Suppressor macrophage treated with lipopolysaccharide for 1 hour (primary cell): ENCODE results near the gene FADS6.
"Not testable (repeated sequence)": the region's sequence is repeated elsewhere in the genome, so short reads cannot be mapped to it uniquely, and the experiment has no call there.

ENCODE experiments used
- DNase-seq, 3 donors: peaks; one replicate each; pipeline ENCODE4 v3.0.0-alpha.2; 2020 to 2022

FADS6 gene

DNA sequence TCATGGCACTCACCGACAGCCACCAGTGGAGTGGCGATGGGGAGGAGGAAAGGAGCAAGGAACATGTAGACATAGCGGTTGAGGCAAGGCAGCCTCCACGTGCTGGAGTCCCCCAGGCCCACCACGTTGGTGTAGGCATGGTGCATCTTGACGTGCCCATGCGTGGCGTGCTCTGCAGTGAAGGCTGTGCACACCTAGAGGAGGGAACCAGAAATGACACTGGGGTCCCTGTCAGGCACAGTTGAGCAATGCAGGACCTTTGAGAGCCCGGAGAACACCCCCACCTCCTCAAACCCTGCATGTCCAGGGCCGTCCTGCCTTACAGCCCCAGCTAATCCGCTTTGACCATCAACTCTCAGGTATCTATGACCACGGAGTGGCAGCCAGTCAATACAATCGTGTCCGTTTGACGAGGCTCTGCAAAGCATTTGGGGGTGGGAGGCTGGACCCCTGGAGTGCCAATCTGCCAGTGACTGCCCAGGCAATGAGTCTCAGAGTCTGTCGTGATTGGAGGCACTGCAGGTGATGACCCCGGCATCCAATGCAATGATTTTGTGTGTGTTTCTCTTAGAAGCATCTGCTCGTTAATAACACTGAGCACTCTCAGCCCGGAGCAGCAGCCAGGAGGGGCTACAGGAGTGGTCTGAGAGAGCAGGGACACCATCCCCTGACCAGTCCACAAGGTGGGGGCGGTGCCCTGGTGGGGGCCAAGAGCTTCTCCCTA, 10.8 kb downstream of the FADS6 start:
- no peak for DNase-seq

DNA sequence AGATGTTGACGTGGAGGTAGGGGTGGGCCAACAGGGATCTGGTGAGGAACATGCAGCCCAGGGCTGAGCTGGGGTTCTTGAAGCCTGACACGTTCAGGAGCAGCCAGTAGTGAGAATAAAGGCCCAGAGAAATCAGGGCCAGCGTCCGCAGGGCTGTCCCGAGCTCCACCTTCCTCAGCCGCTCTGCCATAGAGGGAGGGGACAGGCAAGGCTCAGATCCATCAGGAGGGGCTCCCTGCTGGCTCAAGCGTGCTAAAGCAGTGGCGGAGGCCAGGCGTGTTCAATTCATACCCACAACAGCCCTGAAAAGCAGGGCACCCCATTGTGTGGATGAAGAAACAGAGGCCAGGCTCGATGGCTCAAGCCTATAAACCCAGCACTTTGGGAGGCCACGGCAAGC, 12.4 kb downstream of the FADS6 start:
- no peak for DNase-seq

DNA sequence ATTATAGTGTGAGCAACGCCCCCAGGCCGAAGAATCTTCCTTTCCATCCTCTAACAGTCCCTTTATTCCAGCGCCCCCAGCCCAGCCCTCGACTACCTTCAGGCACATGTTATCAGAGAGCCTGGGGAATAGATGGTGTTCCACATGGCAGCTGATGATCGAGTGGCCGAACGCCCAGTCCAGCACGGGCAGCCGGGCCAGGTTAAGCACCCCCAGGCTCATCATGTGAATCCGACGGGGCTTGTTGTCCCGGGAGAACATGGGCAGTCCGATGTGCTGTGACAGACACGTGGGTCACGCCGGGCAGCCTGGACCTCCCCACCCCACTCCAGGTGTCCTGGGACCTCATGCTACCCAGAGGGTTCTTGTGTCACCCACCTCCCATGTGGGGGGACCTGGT, 14.1 kb downstream of the FADS6 start:
- DNase-seq, result no peak

DNA sequence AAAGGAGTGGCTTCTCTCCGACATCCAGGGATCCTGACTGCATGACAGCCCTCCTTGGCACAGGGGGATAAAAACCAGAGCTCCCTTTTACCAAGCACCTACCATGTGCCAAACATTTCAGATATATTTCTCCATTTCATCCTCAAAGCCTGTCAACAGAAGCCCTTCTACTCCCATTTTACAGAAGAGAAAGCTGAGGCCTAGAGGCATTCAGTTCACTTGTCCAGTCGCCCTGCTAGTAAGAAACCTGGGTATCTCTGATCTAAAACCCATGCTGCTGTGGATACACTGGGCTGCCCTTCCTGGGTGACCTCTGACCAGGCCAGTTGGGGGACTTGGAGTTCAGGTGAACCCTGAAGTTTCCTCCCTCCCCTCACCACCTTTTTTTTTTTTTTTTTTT, 14.8 kb downstream of the FADS6 start:
- DNase-seq, result no peak

DNA sequence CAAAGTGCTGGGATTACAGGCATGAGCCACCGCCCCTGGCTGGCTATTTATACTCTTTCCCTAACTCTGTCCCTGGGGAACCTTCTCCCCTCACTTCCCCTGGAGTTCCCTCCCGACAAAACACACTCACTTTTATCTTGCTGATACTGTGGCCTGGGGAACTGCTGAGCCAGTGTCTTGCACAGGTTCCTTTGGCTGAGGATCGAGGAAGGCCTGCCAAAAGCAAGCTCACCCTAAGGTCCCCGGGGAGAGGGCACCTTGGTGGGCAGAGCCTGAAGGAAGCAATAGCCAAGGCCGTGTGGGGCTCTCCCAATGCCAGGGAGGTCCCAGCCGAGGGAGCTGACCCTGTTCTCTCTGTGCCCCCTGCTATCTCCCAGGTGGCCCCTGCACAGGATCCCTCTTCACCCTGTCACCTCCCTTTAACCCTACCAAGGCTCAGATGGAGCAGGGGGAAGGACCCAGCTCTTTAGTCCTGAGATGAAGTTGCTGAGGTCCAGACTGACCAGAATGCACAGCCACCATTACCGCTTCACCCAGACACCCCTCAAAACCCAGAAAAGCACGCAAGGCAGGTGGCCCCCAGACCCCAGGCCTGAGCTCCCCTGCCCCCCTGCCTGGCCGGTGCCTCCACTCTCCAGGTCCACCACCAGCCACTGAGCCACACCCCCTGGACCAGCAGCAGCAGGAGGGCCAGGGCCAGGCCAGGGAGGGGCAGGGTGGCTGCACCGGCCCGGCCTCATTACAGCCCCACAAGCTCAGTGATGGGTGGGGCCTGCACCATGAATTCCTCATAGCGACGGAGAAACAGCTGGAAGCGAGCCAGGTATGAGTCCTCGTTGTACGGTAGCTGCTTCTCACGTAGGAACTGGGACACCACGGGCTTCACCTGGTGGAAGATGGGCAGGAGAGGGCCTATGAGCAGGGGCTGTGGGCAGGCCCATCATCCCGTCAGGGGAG, 15.6 kb downstream of the FADS6 start:
- no peak for DNase-seq

DNA sequence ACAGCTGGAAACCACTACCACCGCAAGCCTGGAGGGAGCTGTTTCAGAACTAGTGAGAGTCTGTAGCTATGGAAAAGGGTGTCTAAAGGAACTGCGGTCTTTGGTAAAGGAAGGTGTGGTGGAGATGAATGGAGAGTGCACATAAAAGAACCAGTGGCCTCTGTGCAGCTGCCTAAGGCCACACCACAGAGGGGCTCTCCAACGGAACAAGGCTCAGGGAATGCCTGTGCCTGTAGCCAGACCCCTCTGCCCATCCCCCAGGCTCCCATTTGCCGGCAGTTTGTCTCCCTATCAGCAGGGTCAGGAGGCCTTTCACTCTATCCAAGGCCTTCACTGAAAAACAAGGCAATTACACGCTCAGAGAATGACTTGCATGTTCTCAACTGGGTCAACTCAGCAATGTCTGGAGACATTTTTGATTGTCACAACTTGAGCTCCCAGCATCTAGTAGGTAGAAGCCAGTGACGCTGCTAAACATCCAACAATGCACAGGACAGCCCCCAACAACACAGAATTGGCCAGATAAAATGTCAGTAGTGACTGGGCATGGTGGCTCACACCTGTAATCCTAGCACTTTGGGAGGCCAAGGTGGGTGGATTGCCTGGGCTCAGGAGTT, 17.3 kb downstream of the FADS6 start:
- no peak for DNase-seq

DNA sequence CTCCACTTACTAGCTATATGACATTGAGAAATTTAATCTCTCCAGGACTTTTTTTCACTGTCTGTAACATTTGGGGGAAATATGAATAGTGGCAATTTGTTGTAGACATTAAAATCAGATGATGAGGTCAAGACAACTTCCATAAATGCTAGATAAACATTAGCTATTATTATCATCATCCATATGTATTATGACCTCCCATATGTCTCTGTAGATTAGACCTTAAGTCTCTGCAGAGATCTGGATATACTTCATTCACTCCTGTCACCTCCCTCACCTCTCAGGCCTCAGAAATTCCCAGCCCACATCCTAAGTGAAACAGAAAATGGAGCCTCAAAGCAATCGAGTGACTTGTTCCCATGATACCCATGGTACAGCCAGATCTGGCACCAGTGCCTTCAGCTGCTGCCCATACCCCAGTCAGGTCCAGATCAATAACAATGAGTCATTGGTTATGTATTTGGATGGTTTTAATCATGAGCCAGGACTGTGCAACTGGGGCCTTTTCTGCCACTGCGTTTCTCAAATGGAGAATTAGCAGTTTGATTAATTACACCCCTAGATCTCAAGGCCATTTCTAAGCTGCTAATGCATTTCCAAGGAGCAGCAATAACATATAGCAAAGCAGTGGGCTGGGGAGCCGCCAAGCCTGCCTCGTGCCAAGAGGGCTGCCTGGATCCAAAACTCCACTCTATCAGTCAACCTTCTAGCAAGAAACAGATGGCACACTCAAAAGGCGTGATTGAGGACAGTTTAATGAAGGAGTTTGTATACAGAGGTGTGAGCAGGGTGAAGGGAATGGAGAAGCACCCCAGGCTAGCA, 18.1 kb downstream of the FADS6 start:
- no peak for DNase-seq

DNA sequence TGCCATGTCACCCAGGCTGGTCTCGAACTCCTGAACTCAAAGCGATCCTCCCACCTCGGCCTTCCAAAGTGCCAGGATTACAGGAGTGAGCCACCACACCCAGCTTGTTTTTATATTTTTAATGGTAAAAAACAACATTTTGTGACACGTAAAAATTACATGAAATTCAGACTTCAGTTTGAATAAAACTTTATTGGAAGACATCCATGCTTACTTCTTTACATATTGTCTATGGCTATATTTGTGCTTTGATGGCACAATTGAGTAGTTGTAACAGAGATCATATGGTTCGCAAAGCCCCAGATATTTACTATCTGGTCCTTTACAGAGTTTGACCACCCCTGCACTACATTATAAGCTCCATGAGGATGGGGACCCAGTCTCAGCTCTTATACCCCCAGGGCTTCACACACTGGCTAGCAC, 18.8 kb downstream of the FADS6 start:
- DNase-seq, result no peak

DNA sequence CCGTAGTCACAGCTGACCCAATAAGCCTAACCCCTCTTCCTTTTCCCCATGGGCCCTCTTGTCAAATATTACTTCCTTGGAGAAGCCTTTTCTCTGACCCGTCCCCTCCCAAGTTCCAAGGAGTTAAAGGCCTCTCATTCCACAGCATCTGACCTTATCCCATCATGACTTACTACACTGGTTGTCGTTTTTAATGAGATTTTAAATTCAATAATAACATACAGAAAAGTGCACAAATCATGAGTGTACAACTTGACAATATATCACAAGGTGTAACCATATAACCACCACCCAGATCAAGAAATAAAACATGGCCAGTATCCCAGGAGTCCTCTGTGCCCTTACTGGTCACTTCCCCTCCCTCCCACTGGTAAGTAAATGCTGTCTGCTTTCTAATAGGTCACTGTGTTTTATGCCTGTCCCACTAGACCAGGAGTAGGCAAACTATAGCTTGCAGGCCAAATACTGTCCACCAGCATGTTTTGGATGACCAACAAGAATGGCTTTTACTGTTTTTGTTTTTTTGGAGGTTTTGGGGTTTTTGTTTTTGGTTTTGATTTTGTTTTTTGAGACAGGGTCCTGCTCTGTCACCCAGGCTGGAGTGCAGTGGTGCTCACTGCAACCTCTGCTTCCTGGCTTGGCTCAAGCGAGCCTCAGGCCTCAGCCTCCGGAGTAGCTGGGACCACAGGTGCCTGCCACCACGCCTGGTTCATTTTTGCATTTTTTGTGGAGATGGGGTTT, 19.4 kb downstream of the FADS6 start:
- DNase-seq, result peak; percentile 29 to 50 (median 32)

DNA sequence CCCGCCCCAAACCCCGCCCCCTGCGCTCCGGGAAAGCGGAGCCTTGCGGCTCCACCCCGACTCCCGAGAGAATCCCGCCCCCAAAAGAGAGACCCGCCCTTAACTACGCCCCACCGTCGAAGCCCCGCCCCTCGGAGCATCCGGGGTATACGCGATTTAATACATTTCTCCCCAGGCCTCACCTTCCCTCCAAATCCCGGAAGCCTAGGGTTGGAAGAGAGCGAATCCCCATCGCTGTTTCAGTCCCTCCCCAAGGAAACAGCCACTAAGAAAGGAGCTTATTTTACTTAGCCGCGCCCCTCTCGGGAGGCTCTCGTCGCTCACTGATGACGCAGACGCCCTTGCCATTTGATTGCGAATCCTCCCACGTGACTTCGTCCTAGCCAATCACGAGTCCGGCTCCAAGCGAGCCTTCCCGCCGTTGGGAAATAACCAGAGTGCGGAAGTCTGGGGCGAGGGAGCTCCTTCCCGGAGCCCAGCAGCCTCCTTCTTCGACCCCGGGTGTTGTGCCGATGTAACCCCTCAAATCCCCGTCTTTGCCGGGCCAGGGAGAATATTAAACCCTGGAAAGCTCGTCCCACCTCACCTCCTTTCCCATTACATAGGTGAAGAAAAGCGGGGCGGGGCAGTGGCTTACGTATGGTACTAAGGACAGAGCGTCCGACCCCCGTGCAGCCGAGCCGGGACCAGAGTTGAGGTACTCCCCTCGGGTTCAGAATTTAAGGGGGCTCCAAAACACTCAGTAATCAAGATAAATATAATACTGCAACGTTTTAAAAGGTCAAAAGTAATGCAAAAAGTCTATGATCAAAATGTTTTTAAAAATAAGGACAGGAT, 20.2 kb downstream of the FADS6 start:
- peak; percentile 100 for DNase-seq

DNA sequence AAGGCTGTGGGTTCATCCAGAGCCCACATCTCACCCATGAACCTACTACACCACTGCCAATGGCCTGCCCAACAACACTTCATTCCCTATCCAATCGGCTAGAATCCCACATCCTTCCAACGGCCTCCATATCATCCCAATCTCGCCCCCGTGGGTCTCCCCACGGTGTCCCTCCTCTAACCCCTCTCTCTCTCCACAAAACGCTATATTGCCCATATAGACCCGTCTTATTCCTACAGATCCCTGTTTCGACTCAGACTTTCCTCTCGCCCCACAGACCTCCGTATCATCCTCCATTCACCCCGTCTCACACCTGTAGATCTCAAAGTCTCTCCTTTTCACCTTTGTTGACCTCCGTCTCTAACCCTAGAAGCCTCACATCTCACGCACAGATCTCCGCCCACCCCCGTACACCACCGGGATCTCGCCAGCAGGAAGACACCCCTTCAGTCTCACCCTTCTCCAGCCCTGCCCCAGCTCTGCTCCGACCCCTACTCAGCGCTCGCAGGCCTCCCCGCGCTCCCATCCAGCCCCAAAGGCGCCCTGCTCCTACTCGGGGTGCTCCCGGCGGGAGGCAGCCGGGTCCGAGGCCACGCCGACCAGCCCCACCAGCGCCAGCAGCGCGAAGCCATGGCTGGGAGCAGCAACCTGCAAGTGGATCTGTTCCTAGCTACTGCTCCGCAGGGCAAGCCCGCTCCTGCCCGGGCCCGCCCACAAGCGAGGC, 21.0 kb downstream of the FADS6 start, which contains the start of gene FDXR:
TSS of gene FDXR (minus strand) at position 682 of the 724 bp plus-strand sequence. CDS start at position 632, 50 bp downstream.
- DNase-seq, result no peak

DNA sequence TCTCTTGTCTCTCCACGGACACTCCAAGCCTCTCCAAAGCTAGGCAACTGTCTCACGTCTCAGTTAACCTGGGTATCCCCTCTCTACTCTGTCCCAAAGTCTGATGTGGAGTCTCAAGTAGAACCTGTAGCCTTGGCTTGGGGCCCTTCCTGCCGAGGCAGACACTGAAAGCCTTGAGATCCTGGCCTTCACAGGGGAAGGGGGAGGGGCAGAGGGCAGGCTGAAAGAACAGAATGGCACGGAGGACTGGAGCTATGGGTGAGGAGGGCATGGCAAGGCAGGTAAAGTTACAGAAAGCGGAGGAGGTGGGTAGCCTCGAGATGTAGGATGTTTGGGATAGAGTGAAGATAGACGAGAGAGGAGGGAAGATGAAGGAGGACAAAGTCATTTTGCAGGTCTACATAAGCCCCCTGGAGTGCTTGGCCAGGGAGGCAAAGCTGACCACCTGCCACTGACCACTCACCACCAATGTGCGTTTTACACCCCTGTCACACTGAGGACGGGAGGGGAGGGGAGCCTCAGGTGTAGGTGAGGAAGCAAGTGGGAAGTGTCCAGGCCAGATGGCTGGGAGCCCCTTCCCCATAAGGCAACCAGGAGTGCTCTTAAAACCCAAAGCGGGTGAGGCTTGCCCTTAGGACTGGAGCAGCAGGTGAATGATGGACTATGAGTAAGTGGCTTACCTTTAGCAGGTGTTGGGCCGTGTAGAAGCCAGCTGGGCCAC, 21.9 kb downstream of the FADS6 start:
- no peak for DNase-seq

DNA sequence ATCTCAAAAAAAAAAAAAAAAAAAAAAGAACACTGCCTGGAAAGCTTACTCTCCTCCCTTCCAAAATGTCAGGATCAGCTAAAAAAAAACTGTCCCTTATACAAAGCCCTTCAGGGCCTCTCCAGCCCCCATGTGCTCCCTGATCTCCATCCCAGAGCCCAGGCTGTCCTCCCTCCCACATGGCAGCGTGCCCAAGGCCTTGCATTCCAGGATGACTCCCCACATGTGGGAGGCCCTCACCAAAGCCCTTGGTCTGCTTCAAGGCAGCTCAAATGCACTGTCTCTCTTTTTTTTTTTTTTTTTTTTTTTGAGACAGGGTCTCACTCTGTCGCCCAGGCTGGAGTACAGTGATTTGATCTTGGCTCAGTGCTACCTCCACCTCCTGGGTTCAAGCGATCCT, 22.9 kb downstream of the FADS6 start:
- DNase-seq, result no peak

DNA sequence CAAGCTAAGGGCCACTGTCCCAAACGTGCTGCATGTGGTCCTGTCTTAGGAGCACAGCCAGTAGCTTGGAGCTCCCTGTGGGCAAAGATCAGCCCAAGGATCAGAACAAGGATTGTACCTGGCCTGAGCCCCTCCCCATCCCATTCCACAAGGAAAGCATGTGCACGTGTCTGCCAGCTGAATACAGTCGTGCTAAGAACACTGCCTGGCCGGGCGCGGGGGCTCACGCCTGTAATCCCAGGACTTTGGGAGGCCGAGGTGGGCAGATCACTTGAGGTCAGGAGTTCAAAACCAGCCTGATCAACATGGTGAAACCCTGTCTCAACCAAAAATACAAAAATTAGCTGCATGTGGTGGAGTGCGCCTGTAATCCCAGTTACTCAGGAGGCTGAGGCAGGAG, 23.4 kb downstream of the FADS6 start:
- DNase-seq, result not testable (repeated sequence)

DNA sequence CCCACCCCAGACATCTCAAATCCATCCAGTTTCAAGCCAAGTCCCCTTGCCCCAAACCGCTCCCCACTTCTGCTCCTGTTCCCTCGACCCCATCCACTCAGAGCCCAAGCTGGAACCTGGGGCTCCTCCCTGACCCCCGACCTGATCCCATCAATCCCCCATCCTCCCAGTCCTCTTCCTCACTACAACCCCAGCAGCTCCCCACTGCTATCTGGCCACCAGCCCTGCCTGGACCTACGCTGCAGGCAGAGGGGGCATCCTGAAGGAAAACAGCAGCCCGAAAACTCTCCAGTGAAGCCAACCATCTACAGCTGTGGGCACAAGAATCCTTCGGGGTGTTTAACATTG, 24.6 kb downstream of the FADS6 start:
- DNase-seq, result no peak

DNA sequence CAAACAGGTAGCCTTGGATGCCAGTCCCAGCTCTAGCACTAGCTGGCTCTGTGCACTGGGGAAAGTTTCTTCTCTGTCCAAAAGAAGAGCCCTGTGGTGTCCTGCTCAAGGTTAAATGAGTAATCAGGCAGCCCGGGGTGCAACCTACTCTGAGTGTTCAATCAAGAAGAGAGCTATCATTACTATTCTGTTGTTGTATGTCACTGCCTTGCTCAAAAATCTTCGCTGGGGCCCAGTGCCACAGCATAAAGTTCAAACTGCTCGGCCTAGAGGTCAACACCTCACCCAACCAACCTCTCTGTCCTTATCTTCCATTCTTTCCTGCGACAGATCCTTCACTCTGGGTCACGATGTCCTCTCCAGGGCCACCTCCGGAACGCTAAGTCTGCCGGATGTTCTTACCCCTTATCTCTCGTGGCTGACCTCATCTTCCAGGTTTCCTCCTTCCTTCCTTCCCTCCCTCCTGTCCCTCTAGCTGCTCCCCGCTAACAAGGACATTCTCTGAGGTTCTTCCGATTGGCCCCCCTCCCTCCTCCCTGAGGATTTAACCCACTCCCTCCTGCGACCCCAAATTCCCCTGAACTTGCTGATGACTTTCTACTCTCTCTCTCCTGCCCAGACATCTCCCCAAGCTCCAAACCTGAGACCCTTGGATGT, 25.1 kb downstream of the FADS6 start:
- DNase-seq, result no peak

DNA sequence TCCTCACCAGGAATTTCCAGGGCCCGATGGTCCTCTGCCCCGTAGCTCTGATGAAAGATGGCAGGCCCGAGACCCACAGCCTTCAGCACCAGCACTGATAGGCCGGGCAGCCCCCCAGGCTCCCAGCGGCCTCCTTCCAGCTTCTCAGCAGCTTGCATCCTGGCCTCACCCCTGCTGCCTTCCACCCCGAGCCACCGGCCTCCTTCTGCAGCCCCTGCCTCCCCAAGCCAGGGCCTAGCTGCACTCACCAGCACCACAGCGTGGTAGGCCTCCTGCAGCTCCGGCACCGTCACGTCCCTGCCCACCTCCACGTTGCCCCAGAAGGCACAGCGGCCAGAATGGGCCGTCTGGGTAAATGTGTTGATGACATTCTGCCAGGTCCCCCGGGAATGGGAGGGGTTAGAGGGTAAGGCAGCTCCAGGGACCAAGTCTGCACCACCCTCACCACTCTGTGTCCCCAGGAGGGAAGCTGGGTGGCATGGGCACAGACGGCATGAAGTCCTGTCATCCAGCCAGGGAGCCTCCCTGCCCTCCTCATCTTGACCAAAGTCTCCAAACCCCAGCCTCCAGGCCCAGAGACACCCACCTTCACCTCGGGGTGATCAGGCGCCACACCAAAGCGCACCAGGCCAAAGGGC, 27.1 kb downstream of the FADS6 start:
- no peak for DNase-seq

DNA sequence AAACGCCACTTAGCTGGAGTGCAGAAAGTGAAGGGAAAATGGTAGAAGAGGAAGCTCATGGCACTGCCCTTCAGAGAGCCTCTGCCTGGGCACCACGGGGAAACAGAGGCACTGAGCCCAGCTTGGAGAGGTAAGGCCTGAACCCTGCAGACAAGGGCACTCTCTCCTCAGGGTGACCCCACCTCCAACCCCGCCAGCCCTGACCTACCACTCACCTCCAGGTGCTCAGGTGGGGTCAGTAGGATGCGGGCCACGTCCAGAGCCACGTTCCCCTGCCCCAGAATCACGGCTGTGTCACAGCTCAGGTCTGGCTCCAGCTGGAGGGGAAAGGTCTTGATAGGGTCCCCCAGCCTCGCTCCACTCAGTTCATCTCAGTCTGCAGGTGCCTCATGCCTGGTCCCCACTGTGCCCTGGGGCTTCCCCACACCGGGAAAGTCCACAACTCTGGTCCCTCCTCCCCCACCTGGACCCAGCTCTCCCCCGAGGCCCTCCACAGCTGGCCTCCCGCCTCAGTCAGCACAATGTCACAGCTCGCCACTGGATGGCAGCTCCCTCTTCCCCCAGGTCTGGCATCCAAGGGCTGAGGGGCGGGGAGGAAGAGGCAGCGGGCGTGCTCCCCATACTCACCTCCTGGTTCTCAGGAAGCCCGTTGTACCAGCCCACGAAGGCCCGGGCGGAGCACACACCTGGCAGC, 27.8 kb downstream of the FADS6 start:
- no peak for DNase-seq
